ENCODE results near the gene SPSB1. TPM values are rescaled to one million over a fixed set of nuclear protein-coding genes. Genes with fewer than 3 reads are reported as not detected.

Gene SPSB1
- total RNA-seq, 1 donor from 2014 or later = 78.6 TPM

- peaks cover 3% of the 10 kb centered on the region for H3K27me3 Mint-ChIP-seq (ENCODE audit: unreplicated experiment)
- no peak for TF ChIP-seq CTCF (IDR thresholded peaks at IDR 0.05; ENCODE audit: partially characterized antibody, unreplicated experiment)
- H3K9me3 Mint-ChIP-seq (ENCODE audit: unreplicated experiment) = peaks cover 6% of the 10 kb centered on the region
- H3K4me3 Mint-ChIP-seq (ENCODE audit: unreplicated experiment) = no peak overlapping the region
- no peak overlapping the region for H3K27ac Mint-ChIP-seq (ENCODE audit: unreplicated experiment)
- no peak for DNase-seq
- peaks cover 20% of the 10 kb centered on the region for H3K4me1 Mint-ChIP-seq (ENCODE audit: low read depth, unreplicated experiment)
- H3K36me3 Mint-ChIP-seq (ENCODE audit: unreplicated experiment) = no peaks in the 10 kb centered on the region
Observed at GRCh38 chr1:9245661-9246060, 47.0 kb upstream of the SPSB1 start.

GRCh38 chr1:9246215-9246614 lies 46.5 kb upstream of the SPSB1 start:
- no peaks in the 10 kb centered on the region for H3K36me3 Mint-ChIP-seq (ENCODE audit: unreplicated experiment)
- peaks cover 3% of the 10 kb centered on the region for H3K27me3 Mint-ChIP-seq (ENCODE audit: unreplicated experiment)
- peaks cover 6% of the 10 kb centered on the region for H3K9me3 Mint-ChIP-seq (ENCODE audit: unreplicated experiment)
- peaks cover 20% of the 10 kb centered on the region for H3K4me1 Mint-ChIP-seq (ENCODE audit: low read depth, unreplicated experiment)
- no peak for DNase-seq
- TF ChIP-seq CTCF (IDR thresholded peaks at IDR 0.05; ENCODE audit: partially characterized antibody, unreplicated experiment) = no peak
- H3K4me3 Mint-ChIP-seq (ENCODE audit: unreplicated experiment) = no peak overlapping the region
- no peak overlapping the region for H3K27ac Mint-ChIP-seq (ENCODE audit: unreplicated experiment)

GRCh38 chr1:9246841-9247785 lies 45.6 kb upstream of the SPSB1 start:
- H3K4me1 Mint-ChIP-seq (ENCODE audit: low read depth, unreplicated experiment) = peaks cover 24% of the 10 kb centered on the region
- H3K4me3 Mint-ChIP-seq (ENCODE audit: unreplicated experiment) = no peak overlapping the region
- no peaks in the 10 kb centered on the region for H3K36me3 Mint-ChIP-seq (ENCODE audit: unreplicated experiment)
- peaks cover 3% of the 10 kb centered on the region for H3K27me3 Mint-ChIP-seq (ENCODE audit: unreplicated experiment)
- H3K27ac Mint-ChIP-seq (ENCODE audit: unreplicated experiment) = no peak overlapping the region
- DNase-seq = no peak
- TF ChIP-seq CTCF (IDR thresholded peaks at IDR 0.05; ENCODE audit: partially characterized antibody, unreplicated experiment) = no peak
- peaks cover 8% of the 10 kb centered on the region for H3K9me3 Mint-ChIP-seq (ENCODE audit: unreplicated experiment)

- Mint-ChIP-seq H3K4me1 (ENCODE audit: low read depth, unreplicated experiment) (peaks cover 20% of the 10 kb centered on the region), H3K4me3 (ENCODE audit: unreplicated experiment) (no peak overlapping the region), H3K9me3 (ENCODE audit: unreplicated experiment) (peaks cover 6% of the 10 kb centered on the region), H3K27me3 (ENCODE audit: unreplicated experiment) (peaks cover 3% of the 10 kb centered on the region), H3K27ac (ENCODE audit: unreplicated experiment) (no peak overlapping the region), H3K36me3 (ENCODE audit: unreplicated experiment) (no peaks in the 10 kb centered on the region)
- no peak for TF ChIP-seq CTCF (IDR thresholded peaks at IDR 0.05; ENCODE audit: partially characterized antibody, unreplicated experiment)
- no peak for DNase-seq
Observed at GRCh38 chr1:9247894-9248293, 44.8 kb upstream of the SPSB1 start.
